ENCODE data around the gene PLXNA1.

Gene PLXNA1

DNA sequence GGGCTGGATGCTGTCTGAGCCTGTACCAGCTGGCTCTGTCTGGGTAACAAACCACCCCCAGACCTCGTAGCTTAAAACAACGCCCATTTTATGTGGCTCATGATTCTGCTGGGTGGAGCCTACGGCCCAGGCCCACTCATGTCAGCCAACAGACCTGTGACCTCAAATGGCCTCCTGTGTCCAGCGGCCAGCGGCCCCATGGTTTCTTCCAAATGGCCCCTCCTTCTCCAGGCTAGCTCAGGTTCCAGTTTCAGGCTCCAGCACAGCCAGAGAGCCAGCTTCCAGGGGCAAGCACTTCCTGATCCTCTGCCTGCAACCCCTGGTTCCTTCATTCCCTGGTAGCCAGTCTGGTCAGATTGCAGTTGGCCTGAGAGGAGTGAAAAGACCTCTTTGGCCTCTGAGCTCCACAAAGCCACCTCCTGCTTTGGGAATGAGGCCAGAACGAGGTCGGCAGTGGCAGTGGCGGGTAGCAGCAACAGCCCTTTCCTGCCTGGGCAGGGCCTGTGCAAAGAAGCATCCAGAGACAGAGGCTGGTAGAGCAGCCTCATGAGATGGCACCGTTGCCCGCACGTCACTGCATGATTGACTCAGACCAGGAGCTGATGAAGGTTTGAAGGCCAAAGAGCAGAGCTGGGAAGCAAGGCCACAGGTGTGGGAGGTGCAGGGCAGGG, 21.0 kb upstream of the PLXNA1 start:
- H3K4me3 ChIP-seq (ENCODE audit: low read depth, low read length): no peak overlapping the region
- no peak for TF ChIP-seq CTCF (IDR thresholded peaks at IDR 0.05; ENCODE audit: low read depth, low read length, missing control alignments)
- no peak for DNase-seq (ENCODE audit: low read depth)

GRCh38 chr3:126962756-126963155, 20.2 kb upstream of the PLXNA1 start:
- no peak for TF ChIP-seq CTCF (IDR thresholded peaks at IDR 0.05; ENCODE audit: low read depth, low read length, missing control alignments)
- no peak for DNase-seq (ENCODE audit: low read depth)
- H3K4me3 ChIP-seq (ENCODE audit: low read depth, low read length): no peak overlapping the region

- TF ChIP-seq CTCF (IDR thresholded peaks at IDR 0.05; ENCODE audit: low read depth, low read length, missing control alignments): no peak
Observed at GRCh38 chr3:126963261-126964190, 19.4 kb upstream of the PLXNA1 start.

DNA sequence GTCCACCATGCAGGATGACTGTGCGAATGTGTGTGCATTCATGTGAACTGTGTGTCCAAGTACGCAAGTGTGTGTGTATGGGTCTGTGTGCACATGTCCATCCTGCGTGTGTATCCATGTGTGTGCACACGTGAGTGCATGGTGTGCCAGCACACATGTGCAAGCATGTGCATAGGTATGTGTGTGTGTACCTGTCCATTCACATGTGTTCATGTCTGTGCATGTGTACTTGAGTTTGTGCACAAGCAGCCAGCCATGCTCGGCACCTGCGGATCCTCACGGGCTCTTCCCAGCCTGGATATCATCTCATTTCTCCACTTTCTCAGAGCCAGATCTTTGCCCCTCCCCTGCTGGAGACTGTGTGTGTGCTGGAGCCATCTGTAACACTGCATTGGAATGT, 18.7 kb upstream of the PLXNA1 start:
- no peak for DNase-seq (ENCODE audit: low read depth)
- TF ChIP-seq CTCF (IDR thresholded peaks at IDR 0.05; ENCODE audit: low read depth, low read length, missing control alignments): no peak
- no peak overlapping the region for H3K4me3 ChIP-seq (ENCODE audit: low read depth, low read length)

More at GRCh38 chr3:126963261-126964190, 19.4 kb upstream of the PLXNA1 start:
- no peak overlapping the region for H3K4me3 ChIP-seq (ENCODE audit: low read depth, low read length)
- no peak for DNase-seq (ENCODE audit: low read depth)

- no peak overlapping the region for H3K4me3 ChIP-seq (ENCODE audit: low read depth, low read length)
- DNase-seq (ENCODE audit: low read depth): no peak
- TF ChIP-seq CTCF (IDR thresholded peaks at IDR 0.05; ENCODE audit: low read depth, low read length, missing control alignments): no peak
Observed at GRCh38 chr3:126964950-126965349, 18.0 kb upstream of the PLXNA1 start.

- no peak overlapping the region for H3K4me3 ChIP-seq (ENCODE audit: low read depth, low read length)
- TF ChIP-seq CTCF (IDR thresholded peaks at IDR 0.05; ENCODE audit: low read depth, low read length, missing control alignments): no peak
- DNase-seq (ENCODE audit: low read depth): no peak
Observed at GRCh38 chr3:126965526-126966080, 17.3 kb upstream of the PLXNA1 start.

Measured in GM12864 (cell line).